Activated CD4-positive, CD25-positive, alpha-beta regulatory T cell treated with anti-CD3 and anti-CD28 coated beads, Interleukin-2, amount 50 U/mL, for 16 hours (primary cell): ENCODE results near the gene FBLN7.

ENCODE experiments used
- DNase-seq: peaks from one replicate; pipeline ENCODE4 v3.0.0-alpha.2; 2020; ENCODE audit warnings: low read depth, low spot score

Gene FBLN7

GRCh38 chr2:112140899-112141625, 2.9 kb downstream of the FBLN7 start:
- DNase-seq: no peak

DNA sequence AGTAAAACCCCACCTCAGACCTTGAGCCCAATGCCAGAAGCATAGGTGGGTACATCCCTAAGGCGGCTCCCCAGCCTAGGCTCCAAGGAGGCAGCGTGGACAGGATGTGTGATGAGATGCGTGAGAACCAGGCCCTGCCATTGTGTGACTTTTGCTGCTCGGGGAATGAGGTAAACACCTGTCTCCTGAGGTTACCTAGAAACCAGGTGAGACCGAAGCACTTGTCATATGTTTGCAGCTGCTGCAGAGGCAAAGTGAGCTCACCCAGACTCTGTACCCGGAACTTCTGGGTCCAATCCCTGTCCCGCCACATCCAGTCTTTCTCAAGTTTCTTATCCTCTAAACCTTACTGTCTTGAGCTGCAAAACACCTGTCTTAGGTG, 3.4 kb downstream of the FBLN7 start:
- no peak for DNase-seq

DNA sequence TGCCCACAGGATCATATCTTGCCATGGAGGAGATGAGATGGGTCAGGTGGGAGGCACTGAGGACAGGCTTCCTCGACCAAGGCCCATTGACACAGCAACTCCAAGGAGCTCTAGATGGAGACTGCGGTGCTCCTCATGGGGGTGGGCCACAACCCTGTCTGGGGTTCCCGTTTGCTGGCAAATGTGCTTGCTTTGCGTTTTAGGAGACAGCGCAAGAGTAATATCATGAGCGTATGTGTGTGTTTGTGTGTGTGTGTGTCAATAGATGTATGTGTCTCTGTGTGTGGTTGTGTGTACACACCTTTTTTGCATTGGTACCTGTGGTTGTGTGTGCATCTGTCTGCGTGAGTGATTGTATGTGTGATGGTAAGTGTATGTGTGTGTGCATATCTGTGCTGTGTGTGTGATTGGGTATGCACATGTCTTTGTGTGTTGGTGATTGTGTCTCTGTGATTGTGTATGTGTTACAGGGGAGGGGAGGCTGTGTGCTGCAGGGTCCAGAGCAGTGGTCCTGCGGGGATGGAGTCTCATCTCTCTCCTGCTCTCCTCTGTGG, 4.4 kb downstream of the FBLN7 start:
- no peak for DNase-seq

DNA sequence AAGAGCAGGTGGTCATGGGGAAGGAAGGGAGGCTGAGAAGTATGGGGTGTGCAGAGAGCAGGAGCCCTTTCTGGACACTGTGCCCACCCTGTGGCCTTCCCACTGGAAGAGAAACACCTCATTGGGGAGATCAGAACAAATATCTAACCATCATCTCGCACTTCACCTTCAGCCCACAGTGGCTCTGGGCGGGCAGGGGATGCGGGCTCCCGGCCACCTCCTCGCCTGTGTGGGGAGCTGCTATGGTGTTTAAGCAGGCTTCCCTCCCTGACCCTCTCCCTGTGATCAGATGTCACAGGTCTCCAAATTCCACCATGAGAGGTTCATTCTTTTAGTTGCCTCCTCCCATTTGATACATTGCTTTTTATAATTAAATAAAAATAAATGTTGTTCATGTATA, 5.0 kb downstream of the FBLN7 start:
- no peak for DNase-seq

- no peak for DNase-seq
Observed at GRCh38 chr2:112144966-112145365, 6.8 kb downstream of the FBLN7 start.

DNA sequence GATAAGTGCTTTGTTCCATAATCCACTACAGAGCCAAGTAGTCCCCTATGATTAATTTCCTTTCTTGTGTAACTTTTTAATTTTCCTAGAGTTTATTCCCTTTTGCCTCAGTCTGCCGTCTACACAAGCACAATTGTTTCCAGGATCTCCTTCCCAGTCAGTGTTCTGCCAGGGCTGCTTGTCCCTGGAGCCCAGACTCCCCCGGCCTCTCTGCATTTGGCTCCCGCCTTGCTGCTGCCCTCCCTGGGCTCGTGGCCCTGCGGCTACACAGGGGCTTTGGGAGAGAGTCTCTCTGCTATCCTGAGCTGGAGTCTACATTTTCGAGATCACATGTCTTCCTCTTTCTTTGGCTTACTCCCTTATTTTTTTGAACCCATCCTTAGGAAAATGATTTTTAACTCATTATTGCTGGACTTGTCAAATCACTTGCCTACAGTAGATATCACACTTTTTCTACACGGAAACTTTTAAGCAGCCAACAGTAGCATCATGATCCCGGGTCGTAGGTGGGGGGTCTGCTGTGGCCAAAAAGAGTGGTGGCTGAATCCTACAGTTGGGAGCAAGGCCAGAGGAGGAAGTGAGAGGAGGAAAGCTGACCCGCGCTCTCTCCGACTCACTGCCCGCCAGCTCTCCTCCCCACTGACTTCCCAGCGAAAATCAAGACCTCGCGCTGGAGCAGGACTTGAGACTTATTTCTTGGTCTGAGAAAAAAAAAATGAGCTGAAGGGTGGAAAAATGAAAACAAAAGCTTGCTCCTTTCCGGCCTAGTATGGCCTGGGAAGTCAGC, 9.4 kb downstream of the FBLN7 start:
- no peak for DNase-seq

DNA sequence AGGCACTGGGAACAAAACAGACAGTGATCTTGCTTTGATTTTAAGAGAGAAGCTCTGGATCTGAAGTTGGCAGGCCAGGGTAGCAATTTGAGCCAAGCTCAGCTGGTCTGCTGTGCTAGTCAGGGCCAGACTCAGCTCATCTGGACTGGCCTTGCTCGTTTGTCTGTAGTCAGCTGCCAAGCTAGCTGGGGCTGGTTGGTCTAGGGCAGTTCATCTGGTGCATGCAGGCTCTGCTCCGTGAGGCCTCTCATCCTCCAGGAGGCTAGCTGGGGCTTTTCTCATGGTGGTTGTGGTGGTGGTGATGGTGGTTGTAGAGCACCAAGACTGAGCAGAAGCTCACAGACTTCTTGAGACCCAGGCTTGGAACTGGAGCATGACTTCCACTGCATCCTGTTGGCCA, 10.3 kb downstream of the FBLN7 start:
- no peak for DNase-seq

- DNase-seq: no peak
Observed at GRCh38 chr2:112149194-112149593, 11.0 kb downstream of the FBLN7 start.

GRCh38 chr2:112149866-112150435, 11.8 kb downstream of the FBLN7 start:
- no peak for DNase-seq

GRCh38 chr2:112150447-112150846, 12.3 kb downstream of the FBLN7 start:
- no peak for DNase-seq

- no peak for DNase-seq
Observed at GRCh38 chr2:112150851-112151250, 12.7 kb downstream of the FBLN7 start.

- DNase-seq: no peak
Observed at GRCh38 chr2:112151271-112151670, 13.1 kb downstream of the FBLN7 start.

DNA sequence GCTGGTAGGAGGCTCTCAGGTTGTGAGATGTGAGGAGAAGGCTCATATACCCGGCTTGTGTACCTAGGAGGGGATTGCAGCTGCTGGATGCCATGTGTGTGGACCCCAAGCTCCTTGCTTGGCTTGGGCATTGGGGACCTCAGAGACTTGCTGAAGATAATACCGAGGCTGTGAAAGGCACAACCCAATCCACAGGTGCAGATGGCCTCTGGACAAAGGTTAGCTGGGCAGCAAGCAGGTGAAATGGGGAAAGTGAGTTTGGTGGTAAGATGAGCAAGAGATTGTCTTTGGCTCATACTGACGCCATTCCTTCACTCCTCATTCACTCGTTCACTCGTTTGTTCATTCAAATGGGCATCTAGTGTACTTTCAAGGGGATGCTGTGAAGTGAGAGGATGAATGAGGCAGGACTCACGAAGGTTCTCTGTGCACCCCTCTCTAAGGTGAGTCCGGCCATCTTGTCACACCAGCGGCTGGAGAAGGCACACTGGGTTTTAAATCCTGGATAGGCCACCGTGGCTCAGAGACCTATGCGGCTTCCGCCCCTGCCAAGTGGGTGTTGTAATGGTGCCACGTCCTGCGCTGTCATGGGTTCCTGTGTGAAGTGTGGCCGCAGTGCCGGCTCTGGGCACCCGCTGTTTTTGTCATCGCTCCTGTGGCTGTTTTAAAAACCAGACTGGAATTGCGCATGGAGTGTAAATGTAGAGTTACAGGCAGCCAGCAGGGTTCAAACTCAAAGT, 13.7 kb downstream of the FBLN7 start:
- DNase-seq: no peak

DNA sequence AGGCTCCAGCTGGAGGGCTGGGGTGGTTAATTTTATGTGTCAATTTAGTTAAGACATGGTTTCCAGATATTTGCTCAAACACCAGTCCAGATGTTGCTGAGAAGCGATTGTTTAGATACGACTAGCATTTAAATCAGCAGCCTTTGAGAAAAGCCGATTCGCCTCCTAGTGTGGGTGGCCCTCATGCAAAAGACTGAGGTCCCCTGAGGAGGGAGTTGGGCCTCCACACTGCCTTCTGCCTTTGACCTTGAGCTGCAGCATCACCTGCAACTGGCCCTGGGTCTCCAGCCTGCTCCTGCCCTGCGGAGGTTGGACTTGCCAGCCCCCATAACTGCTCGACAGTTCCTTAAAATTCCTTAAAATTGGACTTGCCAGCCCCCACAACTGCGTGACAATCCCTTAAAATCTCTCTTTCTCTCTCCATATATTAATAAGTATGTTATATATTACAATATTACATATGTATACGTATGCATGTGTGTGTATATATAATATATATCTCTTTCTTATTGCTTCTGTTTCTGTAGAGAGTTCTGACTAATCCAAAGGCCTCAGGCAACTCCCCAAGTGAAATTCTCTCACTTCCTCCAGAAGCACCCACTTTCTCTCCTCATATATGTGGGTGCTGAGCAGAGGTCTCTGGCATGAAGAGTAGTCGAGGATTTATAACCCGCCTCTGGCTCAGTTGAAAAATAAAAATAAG, 14.4 kb downstream of the FBLN7 start:
- DNase-seq: no peak

DNA sequence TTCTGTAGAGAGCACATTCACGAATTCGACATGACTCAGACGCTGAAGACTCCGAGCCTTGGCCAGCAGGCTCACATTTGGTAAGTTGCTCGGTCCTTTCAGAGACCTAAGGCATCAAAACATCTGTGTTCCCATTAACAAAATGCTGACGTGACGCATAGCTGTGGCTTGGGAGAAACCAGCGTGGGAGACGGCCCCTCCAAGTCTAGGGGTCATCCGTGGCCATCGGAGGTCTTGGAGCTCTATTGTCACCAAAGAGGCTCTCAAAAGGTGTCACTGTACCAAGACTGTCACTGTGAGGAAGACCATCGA, 14.9 kb downstream of the FBLN7 start:
- no peak for DNase-seq

GRCh38 chr2:112153501-112153900, 15.3 kb downstream of the FBLN7 start:
- no peak for DNase-seq

DNA sequence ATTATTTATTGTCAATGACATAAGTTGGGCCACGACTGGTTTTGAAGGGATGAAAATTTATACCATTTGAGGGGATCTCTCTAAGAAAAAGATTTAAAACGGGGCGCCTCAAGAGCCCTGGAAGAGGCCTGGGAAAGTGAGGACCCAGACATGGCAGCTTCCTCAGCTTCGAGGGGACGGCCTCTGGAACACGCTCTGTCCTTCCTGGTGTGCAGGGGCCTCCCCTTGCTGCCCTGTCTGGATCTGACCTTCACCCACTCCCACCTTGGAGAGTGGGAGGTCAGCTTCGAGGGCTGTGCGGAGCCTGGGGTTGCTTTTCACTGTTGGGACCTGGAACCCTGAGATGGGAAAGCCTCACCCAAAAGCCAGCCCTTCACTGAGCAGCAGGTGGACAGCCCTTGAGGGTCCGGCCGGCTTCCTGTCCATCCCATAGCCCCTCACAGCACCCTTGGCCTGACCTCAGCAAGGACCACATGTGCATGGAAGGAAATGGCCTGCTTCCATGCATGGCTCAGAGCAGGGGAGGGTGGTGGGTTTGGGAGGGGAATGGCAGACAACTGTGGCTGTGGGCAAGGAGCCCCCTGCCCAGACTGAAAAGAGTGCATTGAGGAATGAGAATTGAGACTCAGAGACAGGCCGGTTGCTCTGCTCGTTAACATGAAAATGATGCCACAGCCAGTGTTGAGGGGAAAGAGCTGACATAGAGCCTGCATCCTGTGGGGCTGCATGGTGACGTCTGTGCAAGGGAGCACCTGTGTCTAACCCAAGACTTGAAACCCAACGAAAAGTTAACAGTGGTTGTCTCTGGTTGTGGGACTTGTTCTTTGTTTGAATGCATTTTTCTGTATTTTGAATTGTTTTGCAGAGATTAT, 16.3 kb downstream of the FBLN7 start:
- no peak for DNase-seq

DNA sequence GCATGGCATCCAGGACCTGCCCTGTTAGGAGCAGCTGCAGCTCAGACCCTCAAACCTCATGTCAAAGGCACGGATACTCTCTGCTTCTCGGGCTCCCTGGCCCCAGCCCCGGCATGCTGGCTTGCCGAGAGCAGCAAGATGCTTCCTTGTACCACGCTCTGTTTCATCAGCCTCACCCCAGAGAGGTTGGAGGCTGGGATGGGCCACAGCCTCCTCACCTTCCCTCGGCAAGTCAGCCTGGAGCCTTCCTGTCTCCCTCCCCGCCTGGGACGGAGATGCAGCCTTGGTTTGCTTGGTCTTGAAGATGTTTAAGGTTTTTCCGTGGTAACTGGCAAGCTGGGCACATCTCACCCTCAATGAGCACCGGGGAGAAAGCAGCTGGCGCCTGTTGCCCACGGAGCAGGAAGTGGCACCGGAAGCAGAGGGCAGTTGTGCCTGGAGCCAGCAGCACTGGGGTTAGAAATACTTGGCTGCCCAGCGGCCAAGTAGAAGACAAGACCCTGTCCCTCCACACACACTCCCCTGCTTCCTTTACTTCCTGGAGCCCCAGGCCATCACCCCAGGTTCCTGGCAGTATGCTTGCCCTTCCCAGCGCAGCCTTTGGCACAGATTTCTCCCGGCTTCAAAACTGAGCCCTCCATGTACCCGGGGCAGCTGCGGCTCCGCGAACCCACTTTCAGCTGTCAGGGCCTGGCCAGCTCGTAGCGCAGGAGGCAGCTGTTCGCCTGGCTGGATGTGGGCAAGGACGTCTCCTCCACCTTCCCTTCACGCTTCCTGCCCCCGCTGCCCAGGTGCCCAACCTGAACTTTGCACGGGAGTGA, 17.4 kb downstream of the FBLN7 start:
- DNase-seq: no peak

- DNase-seq: no peak
Observed at GRCh38 chr2:112156152-112156986, 18.2 kb downstream of the FBLN7 start.
